NCI-H146 treated with DMSO at 0.1 percent for 48 hours (cell line): ENCODE data around the gene HOXD11.

ENCODE experiments used
- DNase-seq: peaks from one replicate; lab custom pipeline; 2025; ENCODE audit not compliant: unreplicated experiment; lab: John Stamatoyannopoulos, UW

HOXD11 gene

GRCh38 chr2:176147210-176147799, 40.2 kb downstream of the HOXD11 start:
- DNase-seq = no peak

GRCh38 chr2:176147800-176148496, 40.9 kb downstream of the HOXD11 start:
- DNase-seq = no peak

GRCh38 chr2:176148751-176149421, 41.8 kb downstream of the HOXD11 start:
- no peak for DNase-seq

- no peak for DNase-seq
Measured at GRCh38 chr2:176149481-176149938, 42.4 kb downstream of the HOXD11 start.

GRCh38 chr2:176149939-176150583, 43.0 kb downstream of the HOXD11 start:
- DNase-seq = no peak

GRCh38 chr2:176150584-176151441, 43.7 kb downstream of the HOXD11 start:
- no peak for DNase-seq

GRCh38 chr2:176151442-176152287, 44.6 kb downstream of the HOXD11 start, which contains the start of gene HOXD4:
TSS of gene HOXD4 (plus strand) at chr2:176151550. CDS start at chr2:176151634, 84 bp downstream.
- no peak for DNase-seq

- DNase-seq = no peak
Measured at GRCh38 chr2:176152350-176153181, 45.5 kb downstream of the HOXD11 start.

- DNase-seq = no peak
Measured at GRCh38 chr2:176154576-176155252, 47.6 kb downstream of the HOXD11 start.

GRCh38 chr2:176155356-176156044, 48.4 kb downstream of the HOXD11 start:
- no peak for DNase-seq

GRCh38 chr2:176156301-176156806, 49.3 kb downstream of the HOXD11 start:
- DNase-seq = no peak

GRCh38 chr2:176156807-176157498, 49.9 kb downstream of the HOXD11 start, which contains the start of gene HOXD3:
TSS of gene HOXD3 (plus strand) at chr2:176157307. CDS start at chr2:176169115, 11,808 bp downstream.
- no peak for DNase-seq

- peak; percentile 45 for DNase-seq
Measured at GRCh38 chr2:176157499-176158185, 50.6 kb downstream of the HOXD11 start.

- no peak for DNase-seq
Measured at GRCh38 chr2:176158186-176158591, 51.1 kb downstream of the HOXD11 start.

GRCh38 chr2:176158855-176159662, 52.0 kb downstream of the HOXD11 start:
- no peak for DNase-seq
